Peyer's patch (tissue), 4 donors: ENCODE data around the gene COPRS.

Source experiments
- CTCF ChIP-seq, 6 experiments: fragments of 450-650 bp in 4 of 6; fragments of 200-600 bp in 2 of 6; sonication (generic) in 1 of 6; IDR thresholded peaks; one replicate each; pipeline ENCODE4 v1.5.1; 2017 to 2019; ENCODE audit warnings: antibody characterized with exemption in 6 of 6, mild to moderate bottlenecking in 3 of 6, moderate library complexity in 1 of 6
- POLR2A ChIP-seq, 2 donors: fragments of 450-650 bp; IDR thresholded peaks; one replicate each; pipeline ENCODE4 v1.5.1; 2017; ENCODE audit warnings: antibody characterized with exemption in 2 of 2, mild to moderate bottlenecking in 2 of 2, moderate library complexity in 2 of 2

DNA sequence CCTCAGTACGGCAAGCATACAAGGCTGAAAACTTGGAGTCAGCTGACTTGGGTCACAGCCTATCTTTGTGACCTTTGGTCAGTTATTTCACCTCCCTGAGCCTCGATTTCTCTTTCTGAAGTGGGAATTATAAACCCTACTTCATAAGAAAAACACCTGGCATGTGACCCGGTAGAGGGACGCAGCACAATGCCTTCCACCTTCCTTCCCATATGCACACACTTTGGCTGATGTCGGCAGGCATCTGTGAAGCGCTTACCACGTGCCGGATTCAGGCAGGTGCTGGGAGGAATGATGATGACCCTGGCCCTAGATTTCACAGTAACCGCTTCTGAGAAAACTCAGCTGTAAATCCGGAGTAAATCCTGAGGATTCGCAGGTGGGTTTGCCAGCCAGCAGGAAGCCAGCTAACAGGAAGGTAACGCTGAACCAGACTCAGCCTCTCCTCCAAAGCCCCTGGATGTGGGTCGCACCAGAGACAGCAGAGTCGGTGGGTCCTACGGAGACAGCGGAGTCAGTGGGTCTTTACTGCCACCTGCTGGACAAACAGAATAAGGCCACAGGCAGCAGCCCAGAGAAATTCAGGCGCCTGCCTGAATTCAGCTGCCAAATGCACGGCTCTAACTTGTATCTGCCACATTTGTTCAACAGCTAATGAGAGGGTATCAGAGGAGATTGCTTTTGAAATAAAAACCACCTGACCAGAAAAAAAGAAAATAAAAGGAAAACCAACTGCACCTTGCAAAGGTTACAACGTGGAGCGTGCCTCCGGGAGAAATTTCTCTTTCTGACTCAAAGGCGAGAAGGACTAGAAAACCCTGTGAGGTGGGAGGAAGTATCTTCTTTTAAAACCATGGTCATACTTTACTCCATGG lies 16.6 kb downstream of the COPRS start:
- TF ChIP-seq POLR2A (IDR thresholded peaks at IDR 0.05) (no peak), CTCF (IDR thresholded peaks at IDR 0.05) (peak; percentile 88 to 96 (median 95))
